Upper lobe of left lung (tissue), 6 donors: ENCODE results near the gene VTCN1. TPM values are rescaled to one million over a fixed set of nuclear protein-coding genes. Genes with fewer than 3 reads are reported as not detected.

ENCODE experiments used
- ATAC-seq, 2 donors: fragments of 200-7000 bp; cut with Tn5 transposase; one replicate each; pipeline ENCODE4 v1.9.1; 2022; ENCODE audit warnings: mild to moderate bottlenecking in 2 of 2, moderate library complexity in 2 of 2; ENCODE audit not compliant: low FRiP score in 2 of 2
- DNase-seq, 2 donors: peaks; one replicate each; pipeline ENCODE4 v3.0.0-alpha.2; 2019 to 2020
- H3K27ac ChIP-seq, 4 donors: fragments of 200-600 bp; sonication (generic); one replicate each; pipeline ENCODE4 v1.5.1; 2016 to 2019
- H3K27me3 ChIP-seq, 4 donors: fragments of 200-600 bp; sonication (generic); one replicate each; pipeline ENCODE4 v1.5.1; 2017 to 2019
- H3K36me3 ChIP-seq, 4 donors: fragments of 200-600 bp; sonication (generic); one replicate each; pipeline ENCODE4 v1.5.1; 2016 to 2019
- H3K4me1 ChIP-seq, 4 donors: fragments of 200-600 bp; sonication (generic); one replicate each; pipeline ENCODE4 v1.5.1; 2018 to 2019
- H3K4me3 ChIP-seq, 4 donors: fragments of 200-600 bp; sonication (generic); one replicate each; pipeline ENCODE4 v1.5.1; 2017 to 2019; ENCODE audit warnings: mild to moderate bottlenecking in 2 of 4, moderate library complexity in 1 of 4
- H3K9me3 ChIP-seq, 4 donors: fragments of 200-600 bp; sonication (generic); one replicate each; pipeline ENCODE4 v1.5.1; 2018 to 2019
- CTCF ChIP-seq, 6 experiments: fragments of 450-650 bp in 4 of 6; fragments of 200-600 bp in 2 of 6; sonication (generic) in 2 of 6; IDR thresholded peaks; one replicate each; pipeline ENCODE4 v1.5.1; 2016 to 2019; ENCODE audit warnings: antibody characterized with exemption in 6 of 6
- EP300 ChIP-seq, 4 donors: sonication (generic); formaldehyde crosslinking; IDR thresholded peaks; one replicate each; pipeline ENCODE4 v1.5.1; 2017; ENCODE audit warnings: antibody characterized with exemption in 4 of 4, control low read depth in 2 of 4
- POLR2A ChIP-seq, 4 donors: fragments of 450-650 bp; IDR thresholded peaks; one replicate each; pipeline ENCODE4 v1.5.1; 2016 to 2017; ENCODE audit warnings: antibody characterized with exemption in 4 of 4, mild to moderate bottlenecking in 2 of 4
- POLR2AphosphoS5 ChIP-seq, 2 donors: sonication (generic); formaldehyde crosslinking; IDR thresholded peaks; one replicate each; pipeline ENCODE4 v1.5.1; 2017; ENCODE audit warnings: antibody characterized with exemption in 2 of 2
- WGBS, 2 donors: methylation state at CpG; one replicate each; pipeline ENCODE4 v1.1.5; 2017 to 2018; 5-methylcytosine and 5-hydroxymethylcytosine counted together
- total RNA-seq, 6 donors: library from RNA; depleted of rRNA in 4 of 6; stranded (reverse); fragments of >200 nt in 4 of 6; gene quantifications; one replicate each; pipeline versions ENCODE4 v1.1.0 to v1.2.1, GENCODE V29; 2016 to 2021
- donor health status: DM: no; HTN: no; CAD: no; lungs with moderate emphysema.
- donor health status: DM: no; HTN: yes; CAD: no; lungs with severe emphysema.

The VTCN1 gene
- total RNA-seq, 6 donors from 2014 or later: 0.44 to 1.7 (median 1.2) TPM; not detected in 3

GRCh38 chr1:117215019-117215418 is 4.3 kb upstream of the VTCN1 start:
- Histone ChIP-seq H3K9me3 (peaks cover 0 to 2% (median 0%) of the 10 kb centered on the region in 4 donors), H3K27me3 (no peaks in the 10 kb centered on the region), H3K4me1 (peaks cover 0 to 3% (median 0%) of the 10 kb centered on the region in 4 donors), H3K27ac (no peak overlapping the region), H3K36me3 (no peaks in the 10 kb centered on the region), H3K4me3 (no peak overlapping the region)
- ATAC-seq: no peak
- TF ChIP-seq EP300 (IDR thresholded peaks at IDR 0.05) (no peak), POLR2AphosphoS5 (IDR thresholded peaks at IDR 0.05) (no peak), CTCF (IDR thresholded peaks at IDR 0.05) (no peak), POLR2A (IDR thresholded peaks at IDR 0.05) (no peak)
- WGBS, 2 donors: 70 to 76% methylated on average over 3 of the region's 3 CpGs
- no peak for DNase-seq

GRCh38 chr1:117213046-117213445 is 2.3 kb upstream of the VTCN1 start:
- TF ChIP-seq POLR2A (IDR thresholded peaks at IDR 0.05): no peak
- Histone ChIP-seq H3K27ac (no peak overlapping the region), H3K27me3 (no peaks in the 10 kb centered on the region), H3K9me3 (peaks cover 0 to 2% (median 0%) of the 10 kb centered on the region in 4 donors), H3K4me1 (peaks cover 0 to 3% (median 0%) of the 10 kb centered on the region in 4 donors), H3K4me3 (no peak overlapping the region), H3K36me3 (no peaks in the 10 kb centered on the region)
- DNase-seq: no peak
- 84 to 90% methylated on average over 6 of the region's 6 CpGs for WGBS, 2 donors
- ATAC-seq: no peak

GRCh38 chr1:117210386-117210785 is 341 bp downstream of the VTCN1 start:
- no peaks in the 10 kb centered on the region for H3K27me3 ChIP-seq
- 96 to 100% methylated on average over 3 to 4 of the region's 4 CpGs for WGBS, 2 donors
- no peak overlapping the region for H3K27ac ChIP-seq
- H3K36me3 ChIP-seq: no peaks in the 10 kb centered on the region
- ATAC-seq: no peak
- H3K4me1 ChIP-seq: peaks cover 0 to 3% (median 0%) of the 10 kb centered on the region in 4 donors
- H3K4me3 ChIP-seq: no peak overlapping the region
- H3K9me3 ChIP-seq: no peaks in the 10 kb centered on the region
- peak in 1 of 2 donors; percentile 30 for DNase-seq
- no peak for TF ChIP-seq EP300 (IDR thresholded peaks at IDR 0.05)
- no peak for TF ChIP-seq CTCF (IDR thresholded peaks at IDR 0.05)
- no peak for TF ChIP-seq POLR2AphosphoS5 (IDR thresholded peaks at IDR 0.05)
- TF ChIP-seq POLR2A (IDR thresholded peaks at IDR 0.05): no peak

GRCh38 chr1:117209094-117209493 is 1.6 kb downstream of the VTCN1 start:
- DNase-seq: no peak
- ATAC-seq: no peak
- no peaks in the 10 kb centered on the region for H3K36me3 ChIP-seq
- WGBS, 2 donors: 55 to 64% methylated on average over 3 of the region's 3 CpGs
- H3K4me3 ChIP-seq: no peak overlapping the region
- TF ChIP-seq POLR2A (IDR thresholded peaks at IDR 0.05): no peak
- TF ChIP-seq EP300 (IDR thresholded peaks at IDR 0.05): no peak
- no peak for TF ChIP-seq CTCF (IDR thresholded peaks at IDR 0.05)
- no peak for TF ChIP-seq POLR2AphosphoS5 (IDR thresholded peaks at IDR 0.05)
- H3K27ac ChIP-seq: no peak overlapping the region
- peaks cover 0 to 3% (median 0%) of the 10 kb centered on the region in 4 donors for H3K4me1 ChIP-seq
- no peaks in the 10 kb centered on the region for H3K27me3 ChIP-seq
- no peaks in the 10 kb centered on the region for H3K9me3 ChIP-seq

- no peak overlapping the region for H3K27ac ChIP-seq
- ATAC-seq (no peak), DNase-seq (no peak)
- H3K4me3 ChIP-seq: no peak overlapping the region
- no peaks in the 10 kb centered on the region for H3K27me3 ChIP-seq
- TF ChIP-seq POLR2AphosphoS5 (IDR thresholded peaks at IDR 0.05) (no peak), POLR2A (IDR thresholded peaks at IDR 0.05) (no peak), CTCF (IDR thresholded peaks at IDR 0.05) (no peak), EP300 (IDR thresholded peaks at IDR 0.05) (no peak)
- H3K9me3 ChIP-seq: no peaks in the 10 kb centered on the region
- H3K4me1 ChIP-seq: peaks cover 0 to 3% (median 0%) of the 10 kb centered on the region in 4 donors
- 78 to 80% methylated on average over 1 to 3 of the region's 3 CpGs for WGBS, 2 donors
- H3K36me3 ChIP-seq: no peaks in the 10 kb centered on the region
Measured at GRCh38 chr1:117208580-117208979, 2.1 kb downstream of the VTCN1 start.
